PC-3 (cell line): Measurements from ENCODE around the gene ANKRD11. TPM values are rescaled to one million over a fixed set of nuclear protein-coding genes. Genes with fewer than 3 reads are reported as not detected.

ENCODE experiments used
- ATAC-seq: fragments of 200-7000 bp; cut with Tn5 transposase; 2 replicates; pipeline ENCODE4 v1.9.1; 2020; ENCODE audit warnings: mild to moderate bottlenecking, moderate library complexity
- BruUV-seq: library from RNA; stranded (reverse); fragments of 400-500 nt; replicated peaks from 2 replicates; lab custom pipeline; 2021; lab: Mats Ljungman, UMichigan
- CTCF ChIA-PET: fragments of 300-600 bp; sonication (Branson Sonifier 250); formaldehyde crosslinking; loops from one replicate; lab custom pipeline; 2022; ENCODE audit warnings: antibody characterized with exemption; lab: Charles Lee
- POLR2A ChIA-PET: fragments of 300-600 bp; sonication (Branson Sonifier 250); formaldehyde crosslinking; loops from one replicate; lab custom pipeline; 2022; ENCODE audit warnings: antibody characterized with exemption; ENCODE audit not compliant: unreplicated experiment; lab: Charles Lee
- DNase-seq: peaks from one replicate; pipeline ENCODE4 v3.0.0-alpha.2; 2015
- H2AFZ ChIP-seq: fragments of 300-600 bp; sonication (generic); 2 replicates; pipeline ENCODE4 v1.6.0; 2016; ENCODE audit warnings: antibody characterized with exemption, low read length
- H3F3A ChIP-seq: fragments of 300-600 bp; sonication (generic); one replicate; pipeline ENCODE4 v1.6.0; 2017; ENCODE audit warnings: antibody characterized with exemption, low read length, control low read depth, mild to moderate bottlenecking; ENCODE audit not compliant: unreplicated experiment
- H3K27ac ChIP-seq: fragments of 300-600 bp; sonication (generic); 2 replicates; pipeline ENCODE4 v1.5.1; 2016; ENCODE audit warnings: mild to moderate bottlenecking, low read length
- H3K27me3 ChIP-seq: fragments of 300-600 bp; sonication (generic); 2 replicates; pipeline ENCODE4 v1.6.1; 2016; ENCODE audit warnings: low read length, mixed read lengths
- H3K36me3 ChIP-seq: fragments of 300-600 bp; sonication (generic); 2 replicates; pipeline ENCODE4 v1.6.1; 2016; ENCODE audit warnings: low read depth, mixed run types, low read length, mixed read lengths
- H3K4me1 ChIP-seq: fragments of 300-600 bp; sonication (generic); 2 replicates; pipeline ENCODE4 v1.5.1; 2016; ENCODE audit warnings: low read length; ENCODE audit not compliant: insufficient read depth
- H3K4me2 ChIP-seq: fragments of 300-600 bp; sonication (generic); 2 replicates; pipeline ENCODE4 v1.6.0; 2016; ENCODE audit warnings: low read length
- H3K4me3 ChIP-seq: fragments of 300-600 bp; sonication (generic); 2 replicates; pipeline ENCODE4 v1.5.1; 2016; ENCODE audit warnings: mild to moderate bottlenecking, low read length, mixed read lengths
- H3K79me2 ChIP-seq: fragments of 300-600 bp; sonication (generic); 2 replicates; pipeline ENCODE4 v1.6.1; 2017; ENCODE audit warnings: low read length, mixed read lengths
- H3K9ac ChIP-seq: fragments of 300-600 bp; sonication (generic); 2 replicates; pipeline ENCODE4 v1.6.0; 2016; ENCODE audit warnings: mild to moderate bottlenecking, low read length
- H3K9me2 ChIP-seq: fragments of 300-600 bp; sonication (generic); replicated peaks from 2 replicates; pipeline ENCODE4 v1.6.1; 2016; ENCODE audit warnings: mixed run types, low read length, mixed read lengths
- H3K9me3 ChIP-seq: fragments of 300-600 bp; sonication (generic); 2 replicates; pipeline ENCODE4 v1.6.1; 2016; ENCODE audit warnings: low read length, mixed read lengths
- H4K20me1 ChIP-seq: fragments of 300-600 bp; sonication (generic); 2 replicates; pipeline ENCODE4 v1.6.1; 2016; ENCODE audit warnings: low read length, mixed read lengths
- EZH2 ChIP-seq: fragments of 300-600 bp; sonication (generic); IDR thresholded peaks from one replicate; pipeline ENCODE4 v1.6.1; 2017; ENCODE audit warnings: antibody characterized with exemption, mild to moderate bottlenecking, low read length; ENCODE audit not compliant: unreplicated experiment
- EZH2phosphoT487 ChIP-seq: fragments of 300-600 bp; sonication (generic); IDR thresholded peaks from 2 replicates; pipeline ENCODE4 v1.6.1; 2018; ENCODE audit warnings: mild to moderate bottlenecking, antibody characterized with exemption, low read length, borderline replicate concordance
- intact Hi-C: fragments of 100-400 bp; cut with micrococcal nuclease; formaldehyde crosslinking; loops from 2 replicates; pipeline ENCODE4 v1.9.0; 2023
- total RNA-seq: library from RNA; depleted of rRNA; stranded (reverse); fragments of >200 nt; gene quantifications from 2 replicates; pipeline ENCODE4 v1.2.3, GENCODE V29; 2014
- TF ChIP-seq, protein P1 (sequence below): fragments of 300-600 bp; sonication (generic); conservative IDR thresholded peaks from 2 replicates; pipeline ENCODE4 v1.5.1; 2017; ENCODE audit warnings: antibody characterized with exemption, low read depth, mild to moderate bottlenecking, low read length

The ANKRD11 gene
- total RNA-seq, 1 experiment from 2014 or later: 65.0 TPM

DNA sequence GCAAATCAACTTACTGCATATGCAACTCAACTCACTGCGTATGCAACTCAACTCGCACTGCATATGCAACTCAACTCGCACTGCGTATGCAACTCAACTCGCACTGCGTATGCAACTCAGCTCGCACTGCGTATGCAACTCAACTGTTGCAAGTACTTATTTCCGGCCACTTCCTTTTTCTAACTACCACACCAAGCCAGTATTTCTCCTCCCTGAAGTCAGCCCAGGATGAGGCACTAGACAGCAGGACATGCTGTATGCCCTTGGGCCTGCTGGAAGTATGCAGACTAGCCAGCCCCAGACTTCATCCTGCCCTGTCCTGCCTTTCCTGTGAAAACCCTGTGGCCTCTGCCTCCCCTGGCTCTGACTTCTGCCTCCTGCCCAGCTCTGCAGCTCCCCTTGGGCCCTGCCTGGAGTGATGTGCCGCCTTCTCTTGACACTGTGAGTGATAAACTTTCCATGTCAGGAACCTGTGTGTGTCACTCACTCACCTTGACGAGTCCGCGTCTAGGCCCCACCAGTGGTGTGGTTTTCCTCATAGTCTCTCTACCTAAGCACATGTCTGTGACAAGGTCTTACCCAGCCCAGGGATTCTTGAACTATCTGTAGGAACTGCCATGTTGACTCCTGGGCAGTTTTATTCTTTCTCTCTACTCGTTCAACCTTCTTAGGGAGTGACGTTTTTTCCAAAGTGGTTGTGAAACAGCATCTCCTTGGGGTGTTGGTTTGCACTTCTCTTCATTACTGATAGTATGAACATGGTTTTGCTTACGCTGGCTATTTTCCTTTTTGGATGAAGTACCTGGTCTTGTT is 256.5 kb downstream of the ANKRD11 start:
- no peaks in the 10 kb centered on the region for H3K79me2 ChIP-seq
- no peak overlapping the region for H3K4me3 ChIP-seq
- peaks cover 8% of the 10 kb centered on the region for H3K36me3 ChIP-seq
- H4K20me1 ChIP-seq: no peaks in the 10 kb centered on the region
- BruUV-seq: no TSS peak
- H3F3A ChIP-seq: no peaks in the 10 kb centered on the region
- no peak overlapping the region for H3K27ac ChIP-seq
- no peaks in the 10 kb centered on the region for H3K4me1 ChIP-seq
- H3K4me2 ChIP-seq: no peak overlapping the region
- no peaks in the 10 kb centered on the region for H3K27me3 ChIP-seq
- no peak overlapping the region for H3K9ac ChIP-seq
- ChIA-PET CTCF (no interaction called here), POLR2A (no interaction called here)
- H3K9me2 ChIP-seq: no peaks in the 10 kb centered on the region
- H3K9me3 ChIP-seq: no peaks in the 10 kb centered on the region
- no peak for TF ChIP-seq EZH2
- no peak for ATAC-seq
- intact Hi-C loops: no loop called here
- H2AFZ ChIP-seq: no peak overlapping the region
- no peak for DNase-seq

DNA sequence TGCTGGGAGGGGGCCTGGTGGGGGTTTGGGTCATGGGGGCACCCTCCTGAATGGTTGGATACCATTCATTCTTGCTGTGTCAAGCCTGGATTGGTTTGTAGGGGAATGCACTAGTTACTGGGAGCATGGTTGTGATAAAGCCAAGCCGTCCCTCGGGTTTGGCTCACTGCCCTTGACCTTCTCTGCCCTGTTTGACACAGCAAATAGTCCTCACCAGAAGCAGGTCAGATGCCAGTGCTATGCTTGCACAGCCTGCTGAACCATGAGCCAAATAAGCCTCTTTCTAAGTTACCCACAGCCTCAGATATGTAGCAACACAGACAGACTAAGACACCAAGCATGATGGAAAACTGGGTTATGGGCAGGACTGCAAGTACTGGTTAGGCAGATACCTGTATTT is 258.3 kb downstream of the ANKRD11 start:
- Histone ChIP-seq H3K36me3 (peaks cover 25% of the 10 kb centered on the region), H3K9ac (no peak overlapping the region), H3F3A (no peaks in the 10 kb centered on the region), H2AFZ (no peak overlapping the region), H3K9me2 (no peaks in the 10 kb centered on the region), H3K4me3 (no peak overlapping the region), H4K20me1 (no peaks in the 10 kb centered on the region), H3K4me2 (no peak overlapping the region), H3K9me3 (peaks cover 4% of the 10 kb centered on the region; the same call in 1 of the 2 replicates), H3K4me1 (no peaks in the 10 kb centered on the region), H3K27ac (no peak overlapping the region), H3K27me3 (no peaks in the 10 kb centered on the region), H3K79me2 (no peaks in the 10 kb centered on the region)
- ChIA-PET CTCF (no interaction called here), POLR2A (no interaction called here)
- TF ChIP-seq EZH2 (no peak), EZH2phosphoT487 (no peak)
- TF ChIP-seq, protein P1, sequence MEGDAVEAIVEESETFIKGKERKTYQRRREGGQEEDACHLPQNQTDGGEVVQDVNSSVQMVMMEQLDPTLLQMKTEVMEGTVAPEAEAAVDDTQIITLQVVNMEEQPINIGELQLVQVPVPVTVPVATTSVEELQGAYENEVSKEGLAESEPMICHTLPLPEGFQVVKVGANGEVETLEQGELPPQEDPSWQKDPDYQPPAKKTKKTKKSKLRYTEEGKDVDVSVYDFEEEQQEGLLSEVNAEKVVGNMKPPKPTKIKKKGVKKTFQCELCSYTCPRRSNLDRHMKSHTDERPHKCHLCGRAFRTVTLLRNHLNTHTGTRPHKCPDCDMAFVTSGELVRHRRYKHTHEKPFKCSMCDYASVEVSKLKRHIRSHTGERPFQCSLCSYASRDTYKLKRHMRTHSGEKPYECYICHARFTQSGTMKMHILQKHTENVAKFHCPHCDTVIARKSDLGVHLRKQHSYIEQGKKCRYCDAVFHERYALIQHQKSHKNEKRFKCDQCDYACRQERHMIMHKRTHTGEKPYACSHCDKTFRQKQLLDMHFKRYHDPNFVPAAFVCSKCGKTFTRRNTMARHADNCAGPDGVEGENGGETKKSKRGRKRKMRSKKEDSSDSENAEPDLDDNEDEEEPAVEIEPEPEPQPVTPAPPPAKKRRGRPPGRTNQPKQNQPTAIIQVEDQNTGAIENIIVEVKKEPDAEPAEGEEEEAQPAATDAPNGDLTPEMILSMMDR: no peak
- DNase-seq (no peak), ATAC-seq (no peak)
- intact Hi-C loops: no loop called here
- no TSS peak for BruUV-seq

DNA sequence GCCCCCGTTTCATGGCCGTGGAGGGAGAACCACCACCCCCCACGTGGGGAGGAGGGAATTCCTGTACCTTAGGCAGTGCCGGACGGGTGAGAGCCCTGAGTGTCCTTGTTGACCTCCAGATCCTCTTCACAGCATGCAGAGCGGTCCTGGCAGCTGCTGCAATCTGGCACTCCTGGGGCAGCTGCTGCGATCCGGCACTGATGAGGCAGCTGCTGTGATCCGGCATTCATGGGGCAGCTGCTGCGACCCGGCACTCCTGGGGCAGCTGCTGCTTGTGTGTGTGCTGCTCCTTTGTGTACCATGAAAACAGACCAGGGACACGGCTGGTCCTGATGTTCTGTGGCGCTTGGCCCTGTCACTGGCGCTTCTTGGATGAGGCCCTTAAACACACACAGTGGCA is 260.1 kb downstream of the ANKRD11 start:
- H3K36me3 ChIP-seq: peaks cover 40% of the 10 kb centered on the region
- no peak overlapping the region for H3K4me3 ChIP-seq
- POLR2A ChIA-PET: no interaction called here
- H4K20me1 ChIP-seq: no peaks in the 10 kb centered on the region
- no peaks in the 10 kb centered on the region for H3F3A ChIP-seq
- no peaks in the 10 kb centered on the region for H3K9me2 ChIP-seq
- no peak overlapping the region for H3K27ac ChIP-seq
- H3K9me3 ChIP-seq: peaks cover 4% of the 10 kb centered on the region; the same call in 1 of the 2 replicates
- H3K4me1 ChIP-seq: no peaks in the 10 kb centered on the region
- no peak overlapping the region for H3K4me2 ChIP-seq
- no peaks in the 10 kb centered on the region for H3K27me3 ChIP-seq
- no peak overlapping the region for H2AFZ ChIP-seq
- intact Hi-C loops: no loop called here
- CTCF ChIA-PET: no interaction called here
- TF ChIP-seq EZH2 (no peak), EZH2phosphoT487 (no peak)
- TF ChIP-seq, protein P1: no peak
- H3K9ac ChIP-seq: no peak overlapping the region
- DNase-seq: no peak
- H3K79me2 ChIP-seq: no peaks in the 10 kb centered on the region
- no TSS peak for BruUV-seq
- no peak for ATAC-seq
